Stimulated activated CD4-positive, alpha-beta T cell treated with anti-CD3 and anti-CD28 coated beads, Interleukin-12 subunit alpha, Interleukin-12 subunit beta, amount 100 ng/mL, for 4 hours (primary cell): Measurements from ENCODE around the gene WNT11.

Source experiments
- DNase-seq: peaks from one replicate; pipeline ENCODE4 v3.0.0-alpha.2; 2020

The WNT11 gene

GRCh38 chr11:76217653-76218160, 11.4 kb upstream of the WNT11 start:
- DNase-seq = no peak

- no peak for DNase-seq
These were observed 10.4 kb upstream of the WNT11 start for GRCh38 chr11:76216536-76217325.

GRCh38 chr11:76215941-76216340, 9.6 kb upstream of the WNT11 start:
- no peak for DNase-seq

- DNase-seq = no peak
These were observed 8.8 kb upstream of the WNT11 start for GRCh38 chr11:76214968-76215548.

GRCh38 chr11:76214186-76214585, 7.9 kb upstream of the WNT11 start:
- no peak for DNase-seq

- DNase-seq = no peak
These were observed 6.1 kb upstream of the WNT11 start for GRCh38 chr11:76212086-76213035.

- no peak for DNase-seq
These were observed 4.9 kb upstream of the WNT11 start for GRCh38 chr11:76210931-76211851.

- no peak for DNase-seq
These were observed 4.0 kb upstream of the WNT11 start for GRCh38 chr11:76209973-76210930.

- peak; percentile 20 for DNase-seq
These were observed 3.2 kb upstream of the WNT11 start for GRCh38 chr11:76209375-76209972.

GRCh38 chr11:76208438-76209374, 2.4 kb upstream of the WNT11 start:
- DNase-seq = peak; percentile 77

- DNase-seq = peak; percentile 77
These were observed 1.5 kb upstream of the WNT11 start for GRCh38 chr11:76207642-76208401.

GRCh38 chr11:76206077-76206326, 300 bp downstream of the WNT11 start:
- DNase-seq = no peak

GRCh38 chr11:76205252-76206076, 838 bp downstream of the WNT11 start:
- DNase-seq = no peak

- no peak for DNase-seq
These were observed 2.4 kb downstream of the WNT11 start for GRCh38 chr11:76203937-76204336.

- no peak for DNase-seq
These were observed 3.0 kb downstream of the WNT11 start for GRCh38 chr11:76203131-76203925.

GRCh38 chr11:76201672-76202412, 4.5 kb downstream of the WNT11 start:
- DNase-seq = no peak
